Testis (tissue), 2 donors: ENCODE data around the gene PLEKHM3.

ENCODE experiments used
- POLR2A ChIP-seq: fragments of 450-650 bp; IDR thresholded peaks from one replicate; pipeline ENCODE4 v1.6.1; 2017; ENCODE audit warnings: antibody characterized with exemption, mild to moderate bottlenecking, moderate library complexity
- TF ChIP-seq, protein P1 (sequence below), 3 experiments: fragments of 450-650 bp in 2 of 3; fragments of 200-600 bp in 1 of 3; sonication (generic) in 1 of 3; IDR thresholded peaks; one replicate each; pipeline ENCODE4 v1.5.1; 2016 to 2019; ENCODE audit warnings: antibody characterized with exemption in 3 of 3, mild to moderate bottlenecking in 2 of 3, moderate library complexity in 1 of 3

DNA sequence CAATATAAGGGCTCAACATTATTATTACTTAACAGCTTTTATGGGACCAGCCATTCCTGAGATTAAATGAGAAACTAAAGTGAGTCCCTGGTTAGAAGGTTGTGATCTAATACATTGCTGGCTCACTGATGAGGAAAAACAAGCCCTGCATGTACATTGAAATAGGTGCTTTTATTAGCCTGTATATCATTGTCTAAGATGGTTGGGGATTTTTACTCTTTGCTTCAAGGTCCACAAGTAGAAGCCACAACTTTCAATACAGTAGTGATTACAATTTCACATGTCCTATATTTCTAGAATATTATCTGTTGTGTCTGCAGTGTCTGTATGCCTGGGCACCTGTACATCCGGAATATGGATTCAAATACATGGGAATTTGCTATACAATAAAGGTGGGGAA lies 151.5 kb downstream of the PLEKHM3 start:
- TF ChIP-seq, protein P1, sequence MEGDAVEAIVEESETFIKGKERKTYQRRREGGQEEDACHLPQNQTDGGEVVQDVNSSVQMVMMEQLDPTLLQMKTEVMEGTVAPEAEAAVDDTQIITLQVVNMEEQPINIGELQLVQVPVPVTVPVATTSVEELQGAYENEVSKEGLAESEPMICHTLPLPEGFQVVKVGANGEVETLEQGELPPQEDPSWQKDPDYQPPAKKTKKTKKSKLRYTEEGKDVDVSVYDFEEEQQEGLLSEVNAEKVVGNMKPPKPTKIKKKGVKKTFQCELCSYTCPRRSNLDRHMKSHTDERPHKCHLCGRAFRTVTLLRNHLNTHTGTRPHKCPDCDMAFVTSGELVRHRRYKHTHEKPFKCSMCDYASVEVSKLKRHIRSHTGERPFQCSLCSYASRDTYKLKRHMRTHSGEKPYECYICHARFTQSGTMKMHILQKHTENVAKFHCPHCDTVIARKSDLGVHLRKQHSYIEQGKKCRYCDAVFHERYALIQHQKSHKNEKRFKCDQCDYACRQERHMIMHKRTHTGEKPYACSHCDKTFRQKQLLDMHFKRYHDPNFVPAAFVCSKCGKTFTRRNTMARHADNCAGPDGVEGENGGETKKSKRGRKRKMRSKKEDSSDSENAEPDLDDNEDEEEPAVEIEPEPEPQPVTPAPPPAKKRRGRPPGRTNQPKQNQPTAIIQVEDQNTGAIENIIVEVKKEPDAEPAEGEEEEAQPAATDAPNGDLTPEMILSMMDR (IDR thresholded peaks at IDR 0.05) = no peak
- no peak for TF ChIP-seq POLR2A
